Epithelial cell of prostate (primary cell): Measurements from ENCODE around the gene KRTAP6-2.

Experiments used
- DNase-seq: peaks from one replicate; pipeline ENCODE4 v3.0.0-alpha.2; 2011; ENCODE audit warnings: low read depth, low spot score
- H3K27ac ChIP-seq: fragments of 450-650 bp; 2 replicates; pipeline ENCODE4 v1.5.1; 2017; ENCODE audit warnings: mild to moderate bottlenecking

The KRTAP6-2 gene

DNA sequence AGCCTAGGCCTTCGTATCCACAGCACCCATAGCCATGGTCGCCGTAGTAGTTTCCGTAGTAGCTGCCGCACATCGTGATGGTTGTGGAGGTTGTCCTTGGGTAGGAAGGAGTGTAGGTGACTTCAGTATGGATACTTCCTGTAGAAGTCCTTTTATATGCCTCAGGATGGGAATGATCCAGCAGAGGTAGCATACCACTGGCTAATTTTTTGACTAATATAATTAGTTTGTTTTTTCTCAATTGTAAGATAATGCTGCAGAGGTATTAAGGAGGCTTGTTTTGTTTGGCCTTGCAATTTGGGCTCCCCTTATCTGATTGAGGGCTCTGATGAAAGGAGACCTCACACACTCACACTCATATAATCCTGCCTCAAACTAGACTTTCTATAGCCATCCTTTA is at the start of gene KRTAP6-2:
Gene KRTAP6-2, minus strand, starts transcription at position 101 of the 400 bp plus-strand sequence. Its CDS starts 28 bp downstream, at position 73.
- H3K27ac ChIP-seq = no peak within 1 kb of the TSS
- no peak for DNase-seq

DNA sequence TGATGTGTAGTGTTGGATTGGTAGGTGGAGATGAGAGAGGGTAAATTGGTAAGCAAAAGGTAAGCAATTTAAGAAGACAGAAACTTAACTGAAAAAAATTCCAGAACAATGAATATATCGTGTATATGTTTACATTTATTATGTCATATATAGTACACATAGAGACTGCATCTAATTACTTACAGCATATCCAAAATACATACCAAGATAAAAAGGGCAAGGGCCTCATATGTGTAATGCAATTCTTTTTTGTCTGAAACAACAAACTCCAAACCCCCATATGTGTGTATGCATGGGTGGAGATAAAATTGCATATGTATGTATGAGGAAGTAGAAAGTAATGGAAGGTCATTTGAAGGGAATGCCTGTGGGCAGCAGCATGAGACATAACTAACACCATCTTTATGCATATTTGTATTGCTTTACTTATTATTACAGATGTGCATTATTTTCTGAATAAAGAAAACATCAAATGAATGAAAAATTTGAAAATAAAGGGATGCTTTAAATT is 48.3 kb upstream of the KRTAP6-2 start:
- no peak for DNase-seq
- no peak overlapping the region for H3K27ac ChIP-seq

DNA sequence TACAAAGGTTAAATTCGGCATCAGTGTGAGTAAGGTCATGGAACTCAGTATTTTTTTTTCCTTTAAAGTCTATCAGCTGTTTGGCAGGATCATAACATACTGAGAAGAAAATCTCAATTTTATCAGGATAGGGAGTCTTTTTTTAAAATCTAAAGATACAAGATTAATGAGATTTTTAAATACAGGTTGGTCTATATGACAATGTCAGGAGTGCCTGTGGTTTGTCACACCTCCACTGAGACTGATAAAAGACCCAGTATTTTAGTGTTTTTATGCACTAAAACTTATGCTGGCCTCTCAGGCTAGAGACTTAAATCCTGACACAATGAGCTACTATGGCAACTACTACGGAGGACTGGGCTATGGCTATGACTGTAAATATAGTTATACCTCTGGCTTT is 43.9 kb upstream of the KRTAP6-2 start, which contains the start of gene KRTAP20-3:
Gene KRTAP20-3, plus strand, starts transcription at position 301 of the 400 bp plus-strand sequence.
- H3K27ac ChIP-seq = no peak within 1 kb of the TSS
- DNase-seq = no peak

DNA sequence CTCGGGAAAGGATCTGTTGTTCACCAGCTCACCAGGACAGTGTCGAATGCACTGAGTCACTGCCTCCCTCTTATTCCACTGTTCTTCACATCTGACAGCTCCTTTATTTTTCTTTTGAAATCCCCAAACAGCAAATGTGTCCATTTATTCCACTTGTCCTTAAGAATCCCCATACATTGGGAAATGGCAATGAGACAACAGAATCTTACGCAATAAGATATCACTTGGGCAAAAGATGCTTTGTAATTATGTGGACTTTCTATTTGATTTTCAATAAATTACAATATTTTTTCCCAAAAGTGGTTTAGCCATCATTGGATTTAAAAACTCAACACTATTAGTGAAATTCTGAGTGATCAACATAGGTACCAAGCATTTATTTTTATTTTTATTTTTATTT is 40.0 kb upstream of the KRTAP6-2 start:
- no peak for DNase-seq
- no peak overlapping the region for H3K27ac ChIP-seq

DNA sequence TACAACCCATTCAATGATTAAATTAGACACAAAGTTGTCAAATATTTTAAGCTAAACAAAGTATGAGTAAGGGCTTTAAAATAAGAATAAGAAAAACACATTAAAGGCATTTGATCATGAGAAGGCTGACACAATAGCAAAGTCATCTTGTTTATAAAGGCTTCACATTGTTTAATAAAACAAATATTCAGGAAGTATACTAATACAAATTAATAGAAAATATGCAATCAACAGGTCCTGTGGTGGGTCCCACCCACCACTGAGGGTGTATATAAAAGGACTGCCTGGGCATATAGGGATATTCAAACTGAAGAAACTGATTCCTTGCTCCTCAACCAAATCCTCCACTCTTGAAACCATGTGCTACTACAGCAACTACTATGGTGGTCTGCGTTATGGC is 36.2 kb upstream of the KRTAP6-2 start, which contains the start of gene KRTAP20-2:
Gene KRTAP20-2, plus strand, starts transcription at position 301 of the 400 bp plus-strand sequence. Its CDS starts 58 bp downstream, at position 359.
- no peak for DNase-seq
- no peak within 1 kb of the TSS for H3K27ac ChIP-seq

DNA sequence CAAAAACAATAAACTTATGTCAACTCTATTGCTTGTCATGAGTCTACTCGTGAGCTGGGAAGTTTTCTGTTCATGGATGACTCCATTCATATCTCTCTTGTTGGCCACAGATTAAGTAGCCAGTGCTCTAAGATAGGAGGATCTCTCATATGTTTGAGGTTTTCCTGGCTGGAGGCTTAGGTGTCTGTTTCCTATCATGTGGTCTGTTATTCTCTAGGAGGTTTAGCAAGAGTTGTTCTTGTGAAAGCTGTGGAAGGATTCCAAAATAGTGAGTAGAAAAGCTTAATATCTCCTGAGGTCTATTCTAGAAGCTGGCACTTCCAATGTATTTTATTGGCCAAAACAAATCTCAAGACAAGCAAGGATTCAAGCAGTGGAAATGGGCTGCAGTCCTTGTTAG is 30.5 kb upstream of the KRTAP6-2 start:
- DNase-seq = no peak

DNA sequence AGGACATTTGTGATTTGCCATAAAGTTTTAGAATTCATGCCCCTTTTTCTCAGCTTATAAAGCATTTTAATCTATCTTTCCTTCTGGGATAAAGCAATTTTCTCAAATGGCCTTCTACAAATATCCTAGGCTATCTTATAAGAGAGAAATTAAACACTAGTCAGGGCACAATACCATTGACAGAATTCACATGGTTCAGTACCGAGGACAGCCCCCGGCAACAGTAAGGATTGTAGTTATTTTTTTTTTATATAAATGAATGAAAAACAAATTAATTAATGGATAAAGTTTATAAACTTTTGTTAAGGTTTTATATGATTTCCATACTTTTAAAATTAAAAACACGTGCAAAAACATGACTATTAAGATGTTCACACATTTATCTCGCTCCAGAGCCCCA is 29.4 kb upstream of the KRTAP6-2 start:
- no peak for DNase-seq
- H3K27ac ChIP-seq = no peak overlapping the region

More for the DNA sequence above, 30.5 kb upstream of the KRTAP6-2 start:
- no peak overlapping the region for H3K27ac ChIP-seq

DNA sequence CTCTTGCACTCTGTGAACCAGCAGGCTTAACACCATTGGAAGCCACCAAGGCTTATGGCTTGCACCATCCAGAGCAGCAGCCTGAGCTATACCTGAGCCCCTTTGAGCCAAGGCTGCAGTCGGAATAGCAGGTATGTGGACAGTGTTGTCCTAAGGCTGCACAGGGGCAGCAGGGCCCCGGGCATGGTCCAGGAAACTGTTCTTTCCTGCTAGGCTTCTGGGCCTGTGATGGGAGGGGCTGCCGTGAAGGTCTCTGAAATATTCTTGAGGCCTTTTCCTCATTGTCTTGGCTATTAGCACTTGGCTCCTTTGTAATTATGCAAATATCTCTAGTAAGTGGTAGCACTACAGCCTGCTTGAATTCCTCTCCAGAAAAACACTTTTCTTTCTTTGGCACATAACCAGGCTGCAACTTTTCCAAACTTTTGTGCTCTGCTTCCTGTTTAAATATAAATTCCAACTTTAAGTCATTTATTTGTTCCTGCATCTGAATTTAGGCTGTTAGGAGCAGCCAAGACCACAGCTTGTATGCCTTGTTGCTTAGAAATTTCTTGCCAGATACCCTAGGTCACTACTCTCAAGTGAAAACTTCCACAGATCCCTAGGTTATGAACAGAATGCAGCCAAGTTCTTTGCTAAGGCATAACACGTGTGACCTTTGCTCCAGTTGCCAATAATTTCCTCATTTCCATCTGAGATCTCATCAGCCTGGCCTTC is 26.9 kb upstream of the KRTAP6-2 start:
- H3K27ac ChIP-seq = no peak overlapping the region
- DNase-seq = no peak

- DNase-seq = no peak
- H3K27ac ChIP-seq = no peak overlapping the region
These were observed 24.7 kb upstream of the KRTAP6-2 start for GRCh38 chr21:30623362-30623761.

- no peak within 1 kb of the TSS for H3K27ac ChIP-seq
- DNase-seq = no peak
These were observed 21.8 kb upstream of the KRTAP6-2 start, which contains the start of gene KRTAP20-4 for GRCh38 chr21:30620522-30620921. Gene KRTAP20-4, plus strand, starts transcription at chr21:30620627.

DNA sequence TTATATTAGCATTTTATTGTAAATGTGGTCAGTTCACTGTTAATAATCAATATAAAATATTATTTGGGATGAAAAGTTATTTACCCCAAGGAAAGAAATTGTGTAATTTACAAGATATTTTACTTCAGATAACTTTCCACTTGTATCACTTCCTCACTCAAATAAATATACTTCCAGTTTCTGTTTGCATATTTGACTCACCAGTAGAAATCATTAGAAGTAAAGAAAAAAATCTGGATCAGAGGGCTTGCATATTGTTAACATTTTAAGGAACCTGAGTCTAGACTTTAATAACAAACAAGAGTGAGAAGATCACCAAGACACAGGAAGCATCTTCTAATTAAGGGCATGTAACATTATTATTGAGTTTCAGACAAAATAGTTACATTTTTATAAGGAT is 21.4 kb upstream of the KRTAP6-2 start:
- H3K27ac ChIP-seq = no peak overlapping the region
- no peak for DNase-seq

DNA sequence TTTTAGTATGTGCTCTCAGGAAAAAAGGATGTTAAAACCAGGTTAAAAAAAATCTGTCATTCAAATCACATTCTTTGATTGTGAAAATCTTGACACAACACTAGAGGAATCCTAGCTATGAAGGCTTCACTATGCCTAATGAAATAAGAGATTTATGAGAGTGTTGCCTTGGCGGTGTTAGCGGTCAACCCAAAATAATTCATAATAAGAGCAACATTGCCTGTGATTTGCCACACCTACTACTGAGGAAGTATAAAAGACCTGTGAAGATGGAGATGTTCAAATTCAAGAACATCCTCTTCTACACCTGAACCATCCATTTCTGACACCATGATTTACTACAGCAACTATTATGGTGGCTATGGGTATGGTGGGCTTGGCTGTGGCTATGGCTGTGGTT is 17.4 kb upstream of the KRTAP6-2 start, which contains the start of gene KRTAP20-1:
Gene KRTAP20-1, plus strand, starts transcription at position 301 of the 400 bp plus-strand sequence. Its CDS starts 30 bp downstream, at position 331.
- DNase-seq = no peak
- H3K27ac ChIP-seq = no peak within 1 kb of the TSS

- H3K27ac ChIP-seq = no peak overlapping the region
- DNase-seq = no peak
These were observed 16.5 kb upstream of the KRTAP6-2 start for GRCh38 chr21:30615199-30615598.

GRCh38 chr21:30613836-30614235 is 15.1 kb upstream of the KRTAP6-2 start, which contains the start of gene KRTAP6-1:
Gene KRTAP6-1, minus strand, starts transcription at chr21:30613930. Its CDS starts 26 bp downstream, at chr21:30613904.
- no peak within 1 kb of the TSS for H3K27ac ChIP-seq
- DNase-seq = no peak

DNA sequence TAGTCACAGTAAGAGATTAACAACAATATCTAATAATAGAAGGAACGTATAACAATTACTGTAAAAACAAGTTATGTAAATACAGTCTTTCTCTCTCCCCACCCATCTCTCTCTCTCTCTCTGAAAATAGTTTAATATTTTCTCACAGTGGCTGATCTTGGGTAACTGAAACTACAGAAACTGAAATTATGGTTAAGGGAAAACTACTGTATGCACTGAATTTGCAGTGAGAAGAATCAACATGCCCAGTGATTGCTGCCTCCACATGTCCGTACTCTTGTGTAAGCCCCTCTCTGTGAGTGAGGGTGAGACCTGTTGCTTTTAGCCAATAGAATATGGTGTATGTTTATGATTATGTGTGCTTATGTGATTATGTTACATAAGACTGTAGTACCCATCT is 13.4 kb upstream of the KRTAP6-2 start:
- no peak overlapping the region for H3K27ac ChIP-seq
- no peak for DNase-seq

- H3K27ac ChIP-seq = no peak overlapping the region
- no peak for DNase-seq
These were observed 7.3 kb upstream of the KRTAP6-2 start for GRCh38 chr21:30605968-30606367.

- no peak within 1 kb of the TSS for H3K27ac ChIP-seq
- DNase-seq = no peak
These were observed 2.1 kb upstream of the KRTAP6-2 start, which contains the start of gene KRTAP22-1 for GRCh38 chr21:30600787-30601186. Gene KRTAP22-1, plus strand, starts transcription at chr21:30601087.

GRCh38 chr21:30592140-30592539 is 6.6 kb downstream of the KRTAP6-2 start, which contains the start of gene KRTAP6-3:
Gene KRTAP6-3, plus strand, starts transcription at chr21:30592440. Its CDS starts 6 bp downstream, at chr21:30592446.
- no peak within 1 kb of the TSS for H3K27ac ChIP-seq
- no peak for DNase-seq

DNA sequence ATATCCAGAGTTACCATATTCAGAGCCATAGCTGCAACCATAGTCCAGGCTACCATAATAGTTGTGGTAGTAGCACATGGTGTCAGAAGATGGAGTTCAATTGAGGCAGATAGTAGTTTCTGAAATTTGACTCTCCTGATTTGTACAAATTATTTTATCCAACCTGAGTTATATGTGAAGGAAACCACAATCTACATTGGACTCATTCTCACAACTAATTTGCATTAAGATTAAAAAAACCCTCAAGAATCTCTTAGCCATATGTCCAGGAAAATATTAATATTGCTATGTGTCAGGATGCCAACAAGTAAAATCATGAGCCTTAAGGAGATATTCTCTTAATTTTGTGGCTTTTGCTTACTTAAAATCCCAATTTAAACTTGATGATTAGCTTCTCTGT is 8.4 kb downstream of the KRTAP6-2 start, which contains the start of gene KRTAP22-2:
Gene KRTAP22-2, minus strand, starts transcription at position 101 of the 400 bp plus-strand sequence.
- no peak for DNase-seq
- H3K27ac ChIP-seq = no peak within 1 kb of the TSS

- no peak for DNase-seq
- no peak overlapping the region for H3K27ac ChIP-seq
These were observed 15.8 kb downstream of the KRTAP6-2 start for GRCh38 chr21:30582870-30583269.

DNA sequence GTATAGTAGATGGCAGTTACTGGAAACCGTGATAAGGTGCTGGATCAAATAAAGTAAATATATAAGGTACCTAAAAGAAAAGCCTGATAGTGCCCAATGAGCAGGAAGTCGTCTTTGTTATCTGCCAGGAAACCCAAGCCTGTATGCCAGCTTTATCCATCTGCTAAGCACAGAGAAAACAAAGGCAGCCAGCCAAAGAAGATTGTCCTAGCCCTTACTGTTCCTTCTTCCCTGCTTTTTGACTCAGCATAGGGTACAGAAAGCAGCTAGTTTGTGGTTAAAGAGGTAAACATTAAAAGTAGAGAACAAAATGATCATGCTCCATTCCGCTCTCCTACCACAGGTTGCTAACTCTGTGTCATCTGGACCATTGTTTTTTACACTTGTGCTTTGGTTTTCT is 18.6 kb downstream of the KRTAP6-2 start:
- DNase-seq = no peak
- H3K27ac ChIP-seq = no peak overlapping the region
